Neural crest cell (in vitro differentiated cells): ENCODE results near the gene RALA. TPM values are rescaled to one million over a fixed set of nuclear protein-coding genes. Genes with fewer than 3 reads are reported as not detected.
"Not testable (repeated sequence)": the region's sequence is repeated elsewhere in the genome, so short reads cannot be mapped to it uniquely, and the experiment has no call there.

Experiments used
- DNase-seq: peaks from one replicate; pipeline ENCODE4 v3.0.0; 2021; ENCODE audit warnings: low read depth, mixed read lengths, low spot score
- H3K27ac Mint-ChIP-seq: one replicate; pipeline ENCODE4 v1.8.0; 2021; ENCODE audit warnings: mild to moderate bottlenecking, mixed read lengths; ENCODE audit not compliant: unreplicated experiment
- H3K27me3 Mint-ChIP-seq: 2 replicates; pipeline ENCODE4 v1.8.0; 2021; ENCODE audit warnings: low read depth, mild to moderate bottlenecking, mixed read lengths
- H3K36me3 Mint-ChIP-seq: 2 replicates; pipeline ENCODE4 v1.8.0; 2021; ENCODE audit warnings: low read depth, mild to moderate bottlenecking, mixed read lengths
- H3K4me1 Mint-ChIP-seq: 2 replicates; pipeline ENCODE4 v1.8.0; 2021; ENCODE audit warnings: mixed read lengths
- H3K4me3 Mint-ChIP-seq: one replicate; pipeline ENCODE4 v1.8.0; 2021; ENCODE audit warnings: mild to moderate bottlenecking, mixed read lengths
- H3K9me3 Mint-ChIP-seq: 2 replicates; pipeline ENCODE4 v1.8.0; 2021; ENCODE audit warnings: mixed read lengths
- CTCF ChIP-seq: fragments of 200-600 bp; sonication (generic); conservative IDR thresholded peaks from 2 replicates; pipeline ENCODE4 v1.5.0; 2021; ENCODE audit warnings: antibody characterized with exemption, mild to moderate bottlenecking
- total RNA-seq: library from RNA; stranded (reverse); gene quantifications from 2 replicates; pipeline ENCODE4 v1.2.1, GENCODE V29; 2021

Gene RALA
- total RNA-seq, 1 donor from 2014 or later, result 39.2 TPM

GRCh38 chr7:39686261-39686924, 63.0 kb downstream of the RALA start:
- Mint-ChIP-seq H3K27me3 (no peaks in the 10 kb centered on the region), H3K36me3 (peaks cover 2% of the 10 kb centered on the region), H3K9me3 (no peaks in the 10 kb centered on the region), H3K4me1 (peaks cover 16% of the 10 kb centered on the region), H3K4me3 (no peak overlapping the region), H3K27ac (no peak overlapping the region)
- no peak for TF ChIP-seq CTCF
- DNase-seq, result no peak

GRCh38 chr7:39688611-39689480, 65.5 kb downstream of the RALA start:
- no peak overlapping the region for H3K4me3 Mint-ChIP-seq
- H3K27me3 Mint-ChIP-seq, result no peaks in the 10 kb centered on the region
- peaks cover 9% of the 10 kb centered on the region for H3K4me1 Mint-ChIP-seq
- peaks cover 2% of the 10 kb centered on the region for H3K9me3 Mint-ChIP-seq
- H3K36me3 Mint-ChIP-seq, result peaks cover 15% of the 10 kb centered on the region
- no peak for DNase-seq
- no peak for TF ChIP-seq CTCF
- no peak overlapping the region for H3K27ac Mint-ChIP-seq

DNA sequence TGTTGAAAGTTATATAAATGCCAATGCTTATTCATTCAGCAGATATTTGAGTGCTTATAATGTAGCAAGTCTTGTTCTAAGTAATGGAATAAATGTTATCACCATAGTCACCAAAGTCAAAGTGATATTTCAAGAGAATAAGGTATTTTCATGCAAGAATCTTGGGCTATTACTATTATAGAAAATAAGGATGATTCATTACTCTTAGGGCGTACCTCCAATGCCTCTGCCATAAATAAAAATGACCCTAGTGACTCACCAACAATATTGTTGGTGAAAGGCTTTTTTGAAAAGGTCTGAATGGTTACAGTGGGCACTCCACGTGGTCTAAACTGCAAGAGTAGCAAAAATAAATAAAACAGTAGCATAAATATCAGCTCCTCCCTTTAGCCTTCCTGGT, 68.4 kb downstream of the RALA start:
- Mint-ChIP-seq H3K27ac (no peak overlapping the region), H3K4me1 (no peaks in the 10 kb centered on the region), H3K9me3 (peaks cover 2% of the 10 kb centered on the region), H3K4me3 (no peak overlapping the region), H3K27me3 (no peaks in the 10 kb centered on the region), H3K36me3 (peaks cover 17% of the 10 kb centered on the region)
- no peak for TF ChIP-seq CTCF
- DNase-seq, result no peak

DNA sequence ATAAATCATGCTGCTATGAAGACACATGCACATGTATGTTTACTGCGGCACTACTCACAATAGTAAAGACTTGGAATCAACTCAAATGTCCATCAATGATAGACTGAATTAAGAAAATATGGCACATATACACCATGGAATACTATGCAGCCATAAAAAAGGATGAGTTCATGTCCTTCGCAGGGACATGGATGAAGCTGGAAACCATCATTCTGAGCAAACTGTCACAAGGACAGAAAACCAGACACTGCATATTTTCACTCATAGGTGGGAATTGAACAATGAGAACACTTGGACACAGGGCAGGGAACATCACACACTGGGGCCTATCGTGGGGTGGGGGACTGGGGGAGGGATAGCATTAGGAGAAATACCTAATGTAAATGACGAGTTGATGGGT, 69.7 kb downstream of the RALA start:
- peaks cover 21% of the 10 kb centered on the region for H3K36me3 Mint-ChIP-seq

DNA sequence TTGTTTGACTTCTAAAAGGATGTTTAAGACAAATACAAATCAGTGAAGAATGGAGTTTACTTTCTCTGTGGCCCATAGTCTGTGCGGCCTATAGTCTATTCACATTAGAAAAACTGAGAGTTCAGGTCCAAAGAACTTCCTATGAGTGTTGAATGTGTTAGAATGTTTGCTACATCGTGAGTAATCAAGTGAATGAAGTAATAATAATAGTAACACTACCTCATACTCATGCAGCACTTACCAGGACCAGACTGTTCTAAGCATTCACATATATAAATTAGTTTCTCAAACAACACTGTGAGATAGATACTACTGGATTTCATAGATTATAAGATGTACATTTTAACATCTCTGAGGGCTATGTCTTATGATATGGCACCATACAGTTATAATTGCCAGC, 70.4 kb downstream of the RALA start:
- H3K36me3 Mint-ChIP-seq, result peaks cover 21% of the 10 kb centered on the region
- H3K9me3 Mint-ChIP-seq, result peaks cover 2% of the 10 kb centered on the region

More for the DNA sequence above, 69.7 kb downstream of the RALA start:
- DNase-seq, H3K9me3 Mint-ChIP-seq, H3K27ac Mint-ChIP-seq, H3K4me3 Mint-ChIP-seq, H3K27me3 Mint-ChIP-seq, H3K4me1 Mint-ChIP-seq: not testable (repeated sequence)

More for the DNA sequence above, 70.4 kb downstream of the RALA start:
- no peak overlapping the region for H3K4me3 Mint-ChIP-seq
- DNase-seq, result no peak
- TF ChIP-seq CTCF, result no peak
- no peak overlapping the region for H3K27ac Mint-ChIP-seq
- no peaks in the 10 kb centered on the region for H3K4me1 Mint-ChIP-seq
- no peaks in the 10 kb centered on the region for H3K27me3 Mint-ChIP-seq
